Duodenal mucosa (tissue), 2 donors: ENCODE measurements around the gene PREB.

ENCODE experiments used
- H3K27ac ChIP-seq: one replicate; pipeline ENCODE4 v1.7.0; 2013; ENCODE audit warnings: low read depth, low read length
- H3K27me3 ChIP-seq, 2 donors: one replicate each; pipeline ENCODE4 v1.7.0; 2013; ENCODE audit warnings: low read length in 2 of 2, control low read depth in 1 of 2; ENCODE audit not compliant: insufficient read depth in 2 of 2, control insufficient read depth in 1 of 2
- H3K36me3 ChIP-seq, 2 donors: one replicate each; pipeline ENCODE4 v1.7.0; 2013; ENCODE audit warnings: low read length in 2 of 2, control low read depth in 1 of 2; ENCODE audit not compliant: insufficient read depth in 2 of 2, control insufficient read depth in 1 of 2
- H3K4me1 ChIP-seq, 2 donors: one replicate each; pipeline ENCODE4 v1.7.0; 2013; ENCODE audit warnings: low read length in 2 of 2, control low read depth in 1 of 2; ENCODE audit not compliant: insufficient read depth in 2 of 2, control insufficient read depth in 1 of 2
- H3K4me3 ChIP-seq, 2 donors: one replicate each; pipeline ENCODE4 v1.7.0; 2013; ENCODE audit warnings: low read length in 2 of 2, low read depth in 1 of 2
- H3K9ac ChIP-seq, 2 donors: one replicate each; pipeline ENCODE4 v1.7.0; 2013; ENCODE audit warnings: low read length in 2 of 2, low read depth in 1 of 2
- H3K9me3 ChIP-seq, 2 donors: one replicate each; pipeline ENCODE4 v1.7.0; 2013; ENCODE audit warnings: low read length in 2 of 2, control low read depth in 1 of 2; ENCODE audit not compliant: control insufficient read depth in 1 of 2

The PREB gene

GRCh38 chr2:27171351-27171848 is 37.0 kb upstream of the PREB start:
- H3K4me1 ChIP-seq = peaks cover 3 to 13% of the 10 kb centered on the region in 2 donors
- no peak overlapping the region for H3K27ac ChIP-seq

GRCh38 chr2:27170581-27171337 is 36.3 kb upstream of the PREB start:
- Histone ChIP-seq H3K27ac (no peak overlapping the region), H3K9ac (no peak overlapping the region), H3K27me3 (no peaks in the 10 kb centered on the region), H3K4me1 (peaks cover 3 to 13% of the 10 kb centered on the region in 2 donors), H3K9me3 (no peaks in the 10 kb centered on the region), H3K36me3 (no peaks in the 10 kb centered on the region), H3K4me3 (peak overlapping the region; percentile 7 to 54)

More at GRCh38 chr2:27171351-27171848, 37.0 kb upstream of the PREB start:
- no peaks in the 10 kb centered on the region for H3K27me3 ChIP-seq
- no peaks in the 10 kb centered on the region for H3K9me3 ChIP-seq
- no peaks in the 10 kb centered on the region for H3K36me3 ChIP-seq
- no peak overlapping the region for H3K9ac ChIP-seq
- H3K4me3 ChIP-seq = no peak overlapping the region

- Histone ChIP-seq H3K9me3 (no peaks in the 10 kb centered on the region), H3K27me3 (no peaks in the 10 kb centered on the region), H3K4me3 (no peak overlapping the region), H3K27ac (no peak overlapping the region), H3K4me1 (peaks cover 6 to 7% of the 10 kb centered on the region in 2 donors), H3K9ac (no peak overlapping the region), H3K36me3 (no peaks in the 10 kb centered on the region)
These were observed 30.7 kb upstream of the PREB start for GRCh38 chr2:27164960-27165763.

DNA sequence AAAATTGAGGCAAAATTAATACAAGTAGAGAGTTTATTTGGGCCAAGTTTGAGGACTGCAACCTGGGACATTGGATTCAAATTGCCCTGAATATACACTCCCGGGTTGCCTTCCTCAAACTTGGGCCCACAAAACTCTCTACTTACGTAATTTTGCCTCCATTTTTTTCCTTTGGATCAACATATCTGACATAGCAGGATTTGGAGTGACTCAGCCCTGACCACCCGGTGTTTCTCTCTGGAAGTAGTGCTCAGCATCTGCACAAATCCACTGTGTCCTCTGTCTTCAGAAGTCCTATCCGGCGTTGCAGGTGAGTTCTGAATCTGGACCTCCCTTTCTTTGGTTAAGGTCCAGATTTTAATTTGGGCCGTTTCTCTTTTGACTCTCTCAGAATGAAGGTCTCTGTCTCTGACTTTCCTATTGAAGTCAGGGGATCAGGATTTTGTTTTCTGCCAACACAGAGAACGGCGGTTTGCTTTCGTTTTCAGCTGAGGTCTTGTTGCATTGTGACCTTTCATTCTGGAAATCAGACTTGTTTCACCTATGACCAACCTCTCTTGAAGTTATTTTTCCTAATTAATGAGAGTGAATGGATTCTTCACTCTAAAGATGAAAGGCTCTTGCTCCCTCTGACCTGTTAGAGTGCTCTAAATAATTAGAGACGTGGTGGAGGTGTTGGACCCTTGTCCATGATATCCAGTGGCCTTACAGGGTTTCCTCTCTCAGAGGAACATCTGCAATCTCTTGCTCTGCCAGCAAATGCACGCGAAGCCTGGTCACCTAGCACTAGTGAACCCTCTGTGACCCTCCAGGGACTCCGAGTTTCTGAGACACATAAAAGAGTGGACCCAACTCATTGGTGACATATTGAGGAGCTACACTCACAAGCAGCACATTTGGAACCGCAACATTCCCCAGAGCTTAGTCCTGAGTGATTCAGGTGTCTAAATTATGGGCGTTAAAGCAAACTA is 28.0 kb upstream of the PREB start:
- H3K9me3 ChIP-seq = no peaks in the 10 kb centered on the region
- H3K27ac ChIP-seq = no peak overlapping the region
- no peaks in the 10 kb centered on the region for H3K36me3 ChIP-seq
- peak overlapping the region; percentile 53 to 58 for H3K4me3 ChIP-seq
- H3K27me3 ChIP-seq = no peaks in the 10 kb centered on the region
- peaks cover 3 to 6% of the 10 kb centered on the region in 2 donors for H3K4me1 ChIP-seq
- H3K9ac ChIP-seq = peak overlapping the region in 1 of 2 donors; percentile 24

DNA sequence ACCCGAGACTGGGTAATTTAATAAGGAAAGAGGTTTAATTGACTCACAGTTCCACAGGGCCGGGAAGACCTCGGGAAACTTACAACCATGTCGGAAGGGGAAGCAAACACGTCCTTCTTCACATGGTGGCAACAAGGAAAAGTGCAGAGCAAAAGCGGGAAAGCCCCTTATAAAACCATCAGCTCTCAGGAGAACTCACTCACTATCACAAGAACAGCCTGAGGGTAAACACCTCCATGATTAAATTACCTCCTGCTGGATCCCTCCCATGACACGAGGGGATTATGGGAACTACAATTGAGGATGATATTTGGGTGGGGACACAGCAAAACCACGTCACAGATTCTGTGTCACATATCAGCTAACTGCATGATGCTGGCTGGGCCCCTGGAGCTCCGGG is 25.8 kb upstream of the PREB start:
- Histone ChIP-seq H3K36me3 (no peaks in the 10 kb centered on the region), H3K9ac (no peak overlapping the region), H3K4me1 (peaks cover 3 to 6% of the 10 kb centered on the region in 2 donors), H3K27ac (no peak overlapping the region), H3K4me3 (no peak overlapping the region), H3K27me3 (no peaks in the 10 kb centered on the region), H3K9me3 (no peaks in the 10 kb centered on the region)

DNA sequence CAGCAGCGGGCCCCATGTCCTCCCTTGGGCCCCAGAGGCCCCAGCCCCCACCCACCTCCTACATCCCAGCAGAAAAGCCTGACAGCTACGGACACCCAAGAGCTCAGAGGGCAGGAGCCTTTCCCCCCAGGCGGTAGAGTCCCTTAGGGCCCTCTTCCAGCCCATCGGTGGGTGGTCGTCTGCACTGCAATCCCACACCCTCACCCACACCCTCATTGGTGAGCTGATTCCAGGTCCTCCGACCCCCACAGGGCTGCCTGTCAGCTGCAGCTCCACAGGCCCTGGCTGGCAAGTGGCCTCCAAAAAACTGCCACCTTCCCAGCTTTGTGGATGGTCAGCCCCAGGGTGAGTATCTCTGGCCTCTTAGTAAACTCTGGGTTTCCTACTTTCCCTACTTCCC is 24.8 kb upstream of the PREB start:
- Histone ChIP-seq H3K36me3 (no peaks in the 10 kb centered on the region), H3K4me3 (no peak overlapping the region), H3K9ac (no peak overlapping the region), H3K4me1 (peaks cover 3 to 6% of the 10 kb centered on the region in 2 donors), H3K27ac (no peak overlapping the region), H3K27me3 (no peaks in the 10 kb centered on the region), H3K9me3 (no peaks in the 10 kb centered on the region)

- Histone ChIP-seq H3K4me3 (no peak overlapping the region), H3K9ac (no peak overlapping the region), H3K36me3 (no peaks in the 10 kb centered on the region)
These were observed 24.0 kb upstream of the PREB start for GRCh38 chr2:27158468-27158867.

DNA sequence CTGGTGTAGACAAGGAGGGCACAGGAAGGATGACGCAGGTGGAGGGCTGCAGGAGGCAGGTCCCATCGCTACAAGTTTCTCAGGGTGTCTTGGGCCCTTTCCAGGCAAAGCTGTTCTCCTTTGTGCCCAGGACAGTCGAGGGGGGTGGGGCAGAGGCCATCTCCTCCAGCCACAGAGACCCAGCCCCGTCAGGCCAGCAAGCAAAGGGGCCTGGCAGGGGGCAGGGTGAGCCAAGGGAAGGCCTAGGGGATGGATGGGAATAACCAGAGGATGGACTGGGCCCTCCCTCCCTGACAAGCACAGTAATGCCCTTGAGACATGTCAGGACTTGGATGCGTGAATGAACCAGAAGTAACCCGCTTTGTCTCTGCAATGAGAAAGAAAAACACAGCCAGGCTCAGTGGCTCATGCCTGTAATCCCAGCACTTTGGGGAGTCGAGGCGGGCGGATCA is 20.7 kb upstream of the PREB start:
- Histone ChIP-seq H3K27ac (no peak overlapping the region), H3K4me3 (no peak overlapping the region), H3K27me3 (no peaks in the 10 kb centered on the region), H3K9ac (no peak overlapping the region), H3K9me3 (no peaks in the 10 kb centered on the region), H3K36me3 (no peaks in the 10 kb centered on the region), H3K4me1 (peaks cover under 1 to 5% of the 10 kb centered on the region in 2 donors)

More at GRCh38 chr2:27158468-27158867, 24.0 kb upstream of the PREB start:
- H3K4me1 ChIP-seq = peaks cover 3 to 6% of the 10 kb centered on the region in 2 donors
- H3K27me3 ChIP-seq = no peaks in the 10 kb centered on the region
- no peak overlapping the region for H3K27ac ChIP-seq
- no peaks in the 10 kb centered on the region for H3K9me3 ChIP-seq

DNA sequence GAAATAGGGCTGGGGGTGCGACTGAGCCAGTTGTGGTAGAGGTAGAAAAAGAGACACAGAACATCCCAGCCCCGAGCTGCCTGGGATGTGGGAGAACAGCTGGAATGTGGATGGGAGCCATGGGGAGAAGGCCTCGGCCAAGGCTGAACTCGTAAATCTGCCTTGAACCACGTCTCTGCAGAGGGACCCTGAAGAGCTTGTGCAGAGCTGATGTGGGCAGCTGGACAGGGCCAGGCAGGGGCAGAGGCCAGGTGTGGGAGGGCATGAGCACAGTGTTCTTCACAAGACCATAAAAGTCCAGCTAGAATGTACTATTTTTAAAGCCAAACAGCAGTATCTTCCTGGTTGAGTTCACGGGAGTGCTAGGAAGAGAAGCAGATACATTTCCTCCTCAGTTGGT is 20.1 kb upstream of the PREB start:
- no peak overlapping the region for H3K9ac ChIP-seq
- H3K9me3 ChIP-seq = no peaks in the 10 kb centered on the region
- H3K27ac ChIP-seq = no peak overlapping the region
- H3K27me3 ChIP-seq = no peaks in the 10 kb centered on the region
- no peak overlapping the region for H3K4me3 ChIP-seq
- H3K36me3 ChIP-seq = no peaks in the 10 kb centered on the region
- H3K4me1 ChIP-seq = peaks cover 5 to 6% of the 10 kb centered on the region in 2 donors
